Measurements from ENCODE around the gene CRYBB3.
"Not testable (repeated sequence)": the region's sequence is repeated elsewhere in the genome, so short reads cannot be mapped to it uniquely, and the experiment has no call there.

DNA sequence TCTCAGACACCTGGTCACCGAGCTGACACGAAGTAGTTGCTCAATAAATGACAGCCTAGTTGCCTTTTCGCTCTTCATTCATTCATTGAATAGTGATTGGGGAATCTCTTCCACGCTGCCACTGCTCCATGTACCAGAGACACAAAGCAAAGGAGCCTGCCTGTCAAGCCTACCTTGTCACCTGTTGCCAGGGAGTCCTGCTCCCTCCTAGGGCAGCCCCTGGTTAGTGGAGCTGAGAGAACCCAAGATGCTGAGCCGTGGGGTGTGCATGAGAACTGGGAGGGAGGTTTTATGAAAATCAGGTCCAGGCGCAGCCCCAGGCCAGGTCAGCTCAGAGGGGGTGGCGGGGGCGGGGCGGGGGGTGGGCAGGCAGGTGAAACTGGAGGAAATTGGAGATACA is 38.4 kb downstream of the CRYBB3 start:
- not testable (repeated sequence) for TF ChIP-seq POLR2A (IDR thresholded peaks at IDR 0.05; ENCODE audit: low read depth, low read length); TAF1 (IDR thresholded peaks at IDR 0.05; ENCODE audit: low read depth, low read length); POLR2AphosphoS5 (IDR thresholded peaks at IDR 0.05; ENCODE audit: low read depth, low read length); SPI1 (IDR thresholded peaks at IDR 0.05; ENCODE audit: low read depth, low read length); PAX5 (IDR thresholded peaks at IDR 0.05; ENCODE audit: insufficient read depth, low read length, severe bottlenecking)
